ENCODE results near the gene BID. TPM values are rescaled to one million over a fixed set of nuclear protein-coding genes. Genes with fewer than 3 reads are reported as not detected.
"Not testable (repeated sequence)": the region's sequence is repeated elsewhere in the genome, so short reads cannot be mapped to it uniquely, and the experiment has no call there.

Gene BID
- polyA plus RNA-seq, 3 donors, result 15.5 to 18.1 (median 17.5) TPM

DNA sequence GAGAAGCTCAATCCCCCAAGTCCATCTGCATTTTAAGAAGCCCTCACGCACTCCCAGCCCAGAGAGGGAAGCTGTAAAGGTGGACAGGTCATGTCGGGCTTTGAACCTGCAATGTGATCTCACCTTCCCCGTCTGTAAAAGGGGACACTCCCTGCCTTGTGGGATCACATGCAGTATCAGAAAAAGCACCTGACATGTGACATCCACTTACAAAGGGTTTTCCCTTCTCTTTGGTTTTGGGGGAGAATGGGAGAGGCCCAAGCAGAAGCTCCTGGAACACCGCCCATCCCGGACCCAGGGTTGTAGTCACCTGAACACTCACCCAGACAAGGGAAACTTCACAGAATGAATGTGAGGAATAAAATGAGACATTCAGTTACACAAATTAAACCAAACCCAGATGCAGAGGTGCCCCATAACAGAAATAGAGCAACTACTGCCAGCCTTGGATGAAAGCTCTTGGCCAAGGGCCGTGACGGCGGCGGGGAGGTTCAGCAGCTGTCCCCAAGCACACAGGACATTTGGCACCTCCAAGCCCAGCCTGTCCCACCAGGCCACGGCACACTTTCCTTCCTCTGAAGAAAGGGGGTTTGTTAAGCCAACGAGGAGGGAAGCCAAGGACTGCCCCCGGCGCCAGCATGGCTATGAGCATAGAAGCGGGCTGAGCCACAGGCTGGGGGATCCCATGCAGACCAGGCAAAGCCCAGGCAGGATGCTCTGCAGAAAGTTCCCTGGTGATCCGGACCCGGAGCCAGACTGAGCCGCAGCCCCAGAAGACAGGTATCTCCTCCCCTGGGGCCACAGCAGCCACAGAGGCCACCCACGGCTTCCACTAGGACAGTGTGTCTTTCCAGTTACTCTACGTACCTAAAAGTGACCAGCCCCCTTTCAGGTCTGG lies 3.8 kb downstream of the BID start:
- DNase-seq (ENCODE audit: low read depth in 3 of 3, low spot score in 2 of 3), result no peak

DNA sequence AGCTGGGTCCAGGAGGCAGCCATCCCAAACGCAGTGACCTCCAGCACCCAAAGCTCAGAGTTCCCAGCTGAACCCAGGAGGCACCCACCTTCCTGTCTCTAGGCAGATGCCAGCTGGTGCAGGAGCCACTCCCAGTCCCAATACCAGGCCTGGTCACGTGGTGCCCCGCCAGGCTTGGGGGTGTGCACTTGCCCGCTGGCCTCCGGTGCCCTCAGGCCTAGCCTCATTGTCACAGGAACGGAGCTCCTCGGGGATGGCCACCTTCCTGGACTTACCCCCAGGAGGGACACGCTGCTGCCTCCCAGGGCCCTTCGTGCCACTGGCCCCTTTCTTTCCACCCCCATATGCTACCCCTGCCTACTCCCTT lies 4.6 kb downstream of the BID start:
- no peak for DNase-seq (ENCODE audit: low read depth in 3 of 3, low spot score in 2 of 3)

DNA sequence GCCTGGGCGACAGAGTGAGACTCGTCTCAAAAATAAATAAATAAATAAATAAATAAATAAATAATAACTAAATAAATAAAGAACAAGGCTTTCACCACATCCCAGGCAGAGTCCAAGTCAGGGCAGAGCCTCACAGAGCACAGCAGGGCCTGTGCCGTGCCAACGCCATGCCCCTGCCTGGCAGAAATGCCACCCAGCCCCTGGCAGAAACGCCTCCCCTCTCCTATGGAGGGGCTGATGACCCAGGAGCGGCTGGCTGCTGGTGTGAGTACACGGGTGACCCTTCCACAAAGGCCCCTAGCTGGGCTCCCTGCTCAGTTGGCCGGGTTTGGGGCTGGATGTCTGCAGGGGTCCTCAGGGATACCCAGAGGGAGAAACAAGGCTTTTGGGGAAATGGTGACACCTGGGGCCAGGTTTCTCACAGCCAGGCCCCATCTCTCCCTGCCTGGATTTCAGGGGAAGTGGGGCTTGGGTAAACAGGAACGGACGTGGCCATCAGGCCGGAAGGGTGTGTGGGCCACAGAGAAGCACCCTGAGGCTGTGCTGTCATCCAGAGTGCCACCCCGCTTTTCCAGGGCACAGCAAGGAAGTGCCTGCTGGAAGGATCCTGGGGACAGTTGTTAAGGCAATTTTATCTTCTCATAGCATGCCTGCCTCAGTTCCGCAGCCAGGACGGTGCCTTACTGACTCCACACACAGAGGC lies 5.1 kb downstream of the BID start:
- DNase-seq (ENCODE audit: low read depth in 3 of 3, low spot score in 2 of 3), result no peak

DNA sequence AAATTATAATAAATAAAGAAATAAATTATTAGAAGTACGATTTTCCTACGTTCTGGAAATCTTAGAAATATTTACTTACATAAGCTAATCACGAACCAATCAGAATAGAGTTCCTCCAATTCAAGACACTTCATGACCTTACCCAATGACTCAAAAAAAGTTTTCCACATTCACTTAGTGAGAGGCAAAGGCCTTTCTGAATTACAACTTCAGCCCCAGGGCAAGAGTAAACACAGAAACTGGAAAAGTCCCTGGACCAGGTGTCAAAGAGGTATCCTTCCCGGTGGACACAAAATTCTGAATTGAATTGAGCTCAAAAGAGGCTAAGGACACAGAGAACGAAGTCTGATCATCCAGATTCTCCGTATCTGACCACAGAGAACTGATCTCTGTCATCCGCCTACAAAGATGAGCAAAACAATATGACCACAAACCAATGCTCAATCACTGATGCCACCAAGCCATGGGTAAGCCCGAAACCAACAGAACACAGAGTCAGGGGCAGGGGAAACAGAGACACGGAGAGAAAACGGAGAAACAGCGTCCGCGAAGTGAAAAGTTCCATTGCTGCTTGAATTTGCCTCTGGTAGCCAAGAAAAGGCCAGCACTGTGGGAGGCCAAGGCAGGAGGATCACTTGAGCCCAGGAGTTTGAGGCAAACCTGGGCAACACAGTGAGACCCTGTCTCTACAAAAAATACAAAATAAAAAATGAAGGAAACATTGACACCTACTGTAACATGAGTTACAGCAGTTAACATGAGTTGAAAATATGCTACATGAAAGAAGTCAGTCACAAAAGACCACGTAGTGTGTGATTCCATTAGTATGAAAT lies 6.8 kb downstream of the BID start:
- no peak for DNase-seq (ENCODE audit: low read depth in 3 of 3, low spot score in 2 of 3)

DNA sequence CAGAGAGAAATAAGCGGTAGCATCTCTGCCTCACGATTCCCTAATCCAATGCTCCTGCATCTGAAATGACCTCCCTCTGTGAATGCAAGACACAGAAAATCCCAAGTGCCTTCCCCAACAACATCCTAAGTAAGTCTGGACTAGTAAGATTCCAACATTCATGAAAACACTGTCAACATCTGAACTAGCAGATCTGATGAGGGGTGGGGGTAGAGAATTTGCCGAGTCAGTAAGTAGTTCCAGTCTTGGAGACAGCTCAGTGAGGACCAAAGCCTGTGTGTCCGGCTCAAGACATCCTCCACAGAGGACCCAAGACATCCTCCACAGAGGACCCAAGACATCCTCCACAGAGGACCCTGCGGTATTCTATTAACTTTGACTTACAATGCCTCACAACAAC lies 9.4 kb downstream of the BID start:
- DNase-seq (ENCODE audit: low read depth in 3 of 3, low spot score in 2 of 3), result not testable (repeated sequence)

DNA sequence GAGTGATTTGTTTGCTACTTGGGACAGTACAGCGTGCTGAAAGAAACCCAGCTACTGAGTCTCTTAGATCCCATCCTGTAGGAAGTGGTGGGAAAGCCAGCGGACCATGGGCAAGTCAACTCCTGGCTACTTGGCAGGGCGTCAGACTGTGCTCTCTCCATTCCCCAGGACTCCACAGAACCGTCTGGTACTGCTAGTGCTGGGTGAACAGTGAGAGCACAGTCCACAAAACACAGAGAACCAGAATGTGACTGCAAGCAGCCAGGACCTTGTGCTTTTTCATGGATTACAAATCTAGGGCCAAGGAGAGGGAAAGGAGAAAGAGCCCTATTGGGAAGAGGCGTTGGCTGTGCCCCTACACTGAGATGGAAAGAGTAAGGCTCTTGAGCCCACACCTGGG lies 10.2 kb downstream of the BID start:
- no peak for DNase-seq (ENCODE audit: low read depth in 3 of 3, low spot score in 2 of 3)

DNA sequence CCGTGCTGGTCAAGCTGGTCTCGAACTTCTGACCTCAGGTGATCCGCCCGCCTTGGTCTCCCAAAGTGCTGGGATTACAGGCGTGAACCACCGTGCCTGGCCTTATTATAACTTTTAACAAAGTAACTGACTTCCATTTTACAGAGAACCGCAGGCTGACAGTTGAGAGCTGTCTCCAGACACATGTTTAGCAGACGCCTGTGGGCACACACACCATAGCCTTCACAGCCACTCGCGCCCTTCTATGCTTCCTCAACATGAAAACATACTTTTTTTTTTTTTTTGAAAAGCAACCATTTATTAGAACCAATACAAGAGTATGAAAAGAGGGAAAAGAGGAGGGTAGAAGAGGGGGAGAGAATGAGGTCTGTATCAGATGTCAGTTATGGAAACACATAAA lies 10.8 kb downstream of the BID start:
- DNase-seq (ENCODE audit: low read depth in 3 of 3, low spot score in 2 of 3), result not testable (repeated sequence)

DNA sequence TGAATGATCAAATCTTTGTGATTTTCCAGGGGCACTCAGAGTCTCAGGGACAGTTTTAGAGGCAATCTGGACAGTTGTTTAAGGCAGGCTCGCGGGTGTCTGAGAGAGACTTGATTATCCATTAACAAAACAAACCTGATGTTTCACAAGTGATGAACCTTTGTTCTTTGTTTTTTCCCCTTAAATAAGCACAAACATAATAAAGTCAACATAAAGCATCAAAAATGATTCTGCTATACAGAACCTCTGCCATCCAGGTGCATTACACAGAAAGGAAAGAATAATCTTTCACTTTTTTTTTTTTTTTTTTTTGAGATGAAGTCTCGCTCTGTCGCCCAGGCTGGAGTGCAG lies 13.2 kb downstream of the BID start:
- no peak for DNase-seq (ENCODE audit: low read depth in 3 of 3, low spot score in 2 of 3)

DNA sequence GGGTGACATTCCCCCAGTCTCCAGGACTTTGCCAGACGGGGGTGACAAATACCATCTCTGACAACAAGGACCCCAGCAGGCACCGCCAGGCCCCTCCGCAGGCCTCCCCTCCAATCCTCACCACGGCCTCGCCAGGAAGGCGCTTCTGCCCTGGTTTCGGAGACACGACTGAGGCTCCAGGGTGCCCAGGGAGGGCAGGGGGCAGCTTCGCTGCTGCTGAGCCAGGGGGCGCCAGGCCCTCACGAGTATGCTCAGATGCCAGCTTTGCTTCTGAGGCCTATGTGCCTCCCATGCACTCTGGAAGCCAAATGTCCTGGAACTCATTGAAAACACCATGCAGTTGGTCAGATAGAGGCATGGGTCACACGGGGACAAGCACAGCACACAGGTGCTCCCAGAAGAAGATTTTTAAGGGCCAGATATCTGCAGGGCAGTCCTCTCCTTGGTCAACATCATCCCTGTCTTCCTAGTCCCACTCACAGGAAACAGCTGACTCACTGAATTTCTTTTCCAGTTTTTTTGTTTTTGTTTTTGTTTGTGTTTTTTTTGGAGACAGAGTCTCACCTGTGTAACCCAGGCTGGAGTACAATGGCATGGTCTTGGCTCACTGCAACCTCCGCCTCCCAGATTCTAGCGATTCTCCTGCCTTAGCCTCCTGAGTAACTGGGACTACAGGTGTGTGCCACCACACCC lies 19.9 kb downstream of the BID start:
- DNase-seq (ENCODE audit: low read depth in 3 of 3, low spot score in 2 of 3), result no peak

DNA sequence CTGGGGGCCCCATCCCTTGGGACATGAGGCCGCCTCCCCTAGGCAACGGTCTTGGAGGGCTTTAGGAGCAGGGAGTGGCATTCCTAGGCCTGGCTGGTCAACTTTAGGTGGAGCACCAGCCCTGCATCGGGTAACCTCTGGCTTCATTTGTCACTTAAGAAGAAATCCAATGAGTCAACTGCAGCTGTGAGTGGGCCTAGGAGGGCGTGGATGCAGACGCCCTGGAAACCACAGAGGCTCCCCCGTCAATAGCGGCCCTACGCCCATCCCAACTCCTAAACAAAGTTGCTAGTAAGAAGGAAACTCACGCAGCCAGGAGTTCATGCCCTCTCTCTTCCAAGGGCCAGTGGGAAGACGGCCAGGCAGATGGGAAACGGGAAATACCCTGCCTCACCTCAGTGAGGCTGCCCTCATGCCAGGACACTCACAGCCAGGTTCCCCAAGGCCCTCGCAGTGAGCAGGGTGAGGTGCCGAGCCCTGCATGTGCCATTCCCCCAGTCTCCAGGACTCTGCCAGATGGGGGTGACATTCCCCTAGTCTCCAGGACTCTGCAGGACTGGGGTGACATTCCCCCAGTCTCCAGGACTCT lies 20.8 kb downstream of the BID start:
- no peak for DNase-seq (ENCODE audit: low read depth in 3 of 3, low spot score in 2 of 3)

DNA sequence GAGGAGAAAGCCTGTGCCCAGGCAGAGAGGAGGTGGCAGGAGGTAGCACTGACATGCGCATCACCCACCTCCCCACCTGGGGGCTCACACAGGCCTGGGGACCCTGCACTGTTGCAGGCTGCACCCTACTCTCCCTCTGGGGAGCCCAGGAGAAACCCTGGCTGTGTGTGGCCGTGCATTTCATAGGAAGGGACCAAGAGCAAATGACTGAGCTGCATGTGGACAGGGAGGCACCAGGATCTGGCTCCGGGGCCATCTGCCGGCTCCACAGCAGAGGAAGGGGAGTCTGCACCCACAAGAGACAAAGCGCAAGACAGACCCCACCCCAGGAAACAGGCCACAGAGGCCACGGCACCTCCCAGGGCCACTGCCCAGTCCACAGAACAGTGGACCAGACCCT lies 22.7 kb downstream of the BID start:
- no peak for DNase-seq (ENCODE audit: low read depth in 3 of 3, low spot score in 2 of 3)

DNA sequence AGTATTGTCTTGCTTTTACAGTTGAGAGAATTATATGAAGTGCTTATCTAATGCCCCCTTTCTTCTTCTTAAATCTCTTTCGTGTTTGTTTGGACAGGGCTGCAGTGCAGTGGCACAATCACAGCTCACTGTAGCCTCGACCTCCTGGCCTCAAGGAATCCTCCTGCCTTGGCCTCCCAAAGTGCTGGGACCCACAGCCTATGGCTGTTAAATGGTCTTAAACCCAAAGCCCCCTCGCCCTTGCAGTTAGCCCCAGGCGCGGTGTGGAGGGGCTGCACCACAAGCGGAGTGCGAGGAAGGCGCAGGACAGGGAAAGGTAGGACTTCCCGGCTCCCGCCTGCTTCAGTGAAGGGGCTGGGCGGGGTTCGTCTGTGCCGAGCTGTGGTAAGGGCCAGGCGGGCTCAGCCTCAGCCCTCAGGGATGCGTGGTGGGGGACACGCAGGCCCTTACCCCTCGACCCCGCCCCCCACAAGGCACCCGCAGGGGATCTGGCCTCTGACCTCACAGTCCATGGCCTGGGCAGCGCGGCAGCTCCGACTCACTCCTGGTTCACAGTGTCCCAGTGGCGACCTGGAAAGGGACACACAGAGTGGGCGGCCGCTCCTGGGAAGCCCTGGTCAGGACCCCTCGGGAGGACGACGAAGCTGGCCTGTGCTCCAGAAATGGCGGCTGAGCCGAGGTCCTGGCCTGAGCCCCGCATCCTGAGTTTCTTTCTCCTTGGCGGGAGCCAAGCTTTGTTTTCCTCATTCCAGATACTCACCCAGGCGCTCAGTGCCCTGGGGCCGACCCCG lies 24.5 kb downstream of the BID start:
- DNase-seq (ENCODE audit: low read depth in 3 of 3, low spot score in 2 of 3), result no peak

DNA sequence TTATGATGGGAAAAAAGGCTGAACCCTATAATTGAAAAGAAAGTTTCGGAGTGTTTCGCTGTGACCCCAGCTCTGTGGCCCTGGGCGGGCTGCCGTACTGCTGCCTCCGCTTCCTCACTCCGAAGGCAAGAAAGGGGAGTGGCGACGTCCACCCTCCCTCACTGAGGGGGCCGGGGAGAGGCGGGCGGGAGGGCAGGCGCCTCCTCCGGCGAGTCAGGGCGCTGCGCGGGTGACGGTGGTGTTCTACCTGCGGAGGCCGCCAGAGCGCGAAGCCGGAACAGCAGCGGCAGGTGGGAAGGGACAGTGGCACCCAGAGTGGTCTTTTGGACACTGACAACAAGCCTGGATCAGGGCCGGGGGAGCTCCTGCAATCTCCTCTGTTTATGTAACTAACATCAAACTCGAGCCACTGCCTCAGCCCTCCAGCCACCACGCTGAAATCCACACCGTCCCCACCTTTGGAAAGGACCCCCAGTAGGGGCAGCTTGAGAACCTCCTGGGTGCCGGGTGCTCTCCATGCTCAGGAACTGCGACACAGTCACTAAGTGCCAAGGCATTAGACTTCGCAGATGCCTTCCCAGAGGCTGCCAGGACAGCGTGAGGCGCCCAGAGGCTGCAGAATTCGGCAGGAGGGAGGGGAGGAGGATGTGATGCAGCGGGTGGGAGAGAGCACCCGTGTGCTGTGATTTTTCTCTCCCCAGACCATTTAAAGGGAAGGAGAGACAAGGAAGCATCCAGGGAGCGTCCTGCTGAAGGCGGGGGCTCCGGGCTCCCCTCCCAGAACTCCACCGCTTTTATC lies 25.5 kb downstream of the BID start:
- no peak for DNase-seq (ENCODE audit: low read depth in 3 of 3, low spot score in 2 of 3)

DNA sequence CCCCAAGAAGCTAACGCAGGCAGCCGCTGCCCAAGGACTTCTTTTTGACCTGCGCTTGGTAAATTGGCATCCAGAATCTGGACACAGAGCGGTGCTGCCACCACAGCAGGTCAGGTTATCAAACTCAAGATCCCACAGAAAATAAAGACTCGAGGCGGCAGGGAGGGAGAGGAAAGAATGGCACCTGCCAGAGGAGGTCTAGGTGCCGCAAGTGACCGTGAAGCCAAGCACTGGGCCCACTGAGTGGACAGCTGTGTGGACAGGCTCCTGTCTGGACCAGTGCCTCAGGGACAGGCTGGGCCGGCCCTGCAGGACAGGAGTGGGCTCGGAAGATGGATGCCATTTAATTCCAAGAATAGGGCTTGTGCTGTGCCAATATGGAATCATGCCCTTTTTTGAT lies 27.4 kb downstream of the BID start:
- DNase-seq (ENCODE audit: low read depth in 3 of 3, low spot score in 2 of 3), result no peak

DNA sequence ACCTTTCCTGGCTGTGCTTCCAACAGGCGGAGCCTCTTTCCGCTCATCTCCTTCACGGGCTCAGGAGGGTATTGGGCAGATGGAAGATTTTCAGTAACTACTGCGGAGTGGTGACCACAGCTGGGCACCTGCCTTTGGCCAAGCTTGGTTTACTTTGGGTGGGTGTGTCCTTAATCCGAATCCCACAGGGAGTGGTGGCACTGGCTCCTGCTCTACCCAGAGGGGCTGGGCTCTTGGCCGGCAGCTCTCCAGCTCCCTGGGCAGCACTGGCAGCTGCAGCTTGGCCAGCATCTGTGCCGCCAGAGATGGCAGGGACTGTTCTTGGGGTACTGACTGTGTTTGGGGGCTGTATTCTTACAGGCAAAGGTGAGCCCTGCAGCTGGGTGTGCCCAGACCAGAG lies 29.8 kb downstream of the BID start:
- no peak for DNase-seq (ENCODE audit: low read depth in 3 of 3, low spot score in 2 of 3)

DNA sequence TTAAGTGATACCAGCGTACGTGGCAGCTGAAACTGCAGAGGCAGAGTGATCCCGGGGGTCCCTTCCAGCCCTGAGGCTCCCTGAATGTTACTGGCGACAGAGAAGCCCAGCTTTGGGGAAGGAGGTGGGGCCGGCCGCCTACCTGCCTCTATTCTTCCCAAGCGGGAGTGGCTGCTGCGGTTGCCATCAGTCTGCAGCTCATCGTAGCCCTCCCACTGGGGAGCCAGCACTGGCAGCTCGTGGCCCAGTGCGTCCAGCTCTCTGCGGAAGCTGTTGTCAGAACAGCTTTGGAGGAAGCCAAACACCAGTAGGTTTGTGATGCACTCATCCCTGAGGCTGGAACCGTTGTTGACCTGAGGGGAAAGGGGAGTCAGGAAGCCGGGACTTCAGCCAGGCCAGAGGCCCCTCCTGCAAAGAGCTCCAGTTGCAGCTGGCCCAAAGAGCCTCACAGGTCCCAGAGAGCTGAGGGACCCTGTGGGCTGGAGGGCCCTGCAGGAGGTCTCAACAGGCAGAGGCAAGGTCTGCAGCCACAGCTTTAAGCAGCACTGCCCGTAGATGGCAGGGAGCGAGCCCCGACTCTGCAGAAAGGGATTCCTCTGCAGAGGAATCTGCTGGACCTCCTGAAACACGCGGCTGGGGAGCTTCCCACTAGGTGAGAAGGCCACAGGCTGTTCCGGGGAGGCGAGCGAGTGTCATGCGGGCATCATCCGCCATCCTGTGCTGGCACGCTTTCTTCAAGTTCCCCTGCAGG lies 30.4 kb downstream of the BID start:
- no peak for DNase-seq (ENCODE audit: low read depth in 3 of 3, low spot score in 2 of 3)

DNA sequence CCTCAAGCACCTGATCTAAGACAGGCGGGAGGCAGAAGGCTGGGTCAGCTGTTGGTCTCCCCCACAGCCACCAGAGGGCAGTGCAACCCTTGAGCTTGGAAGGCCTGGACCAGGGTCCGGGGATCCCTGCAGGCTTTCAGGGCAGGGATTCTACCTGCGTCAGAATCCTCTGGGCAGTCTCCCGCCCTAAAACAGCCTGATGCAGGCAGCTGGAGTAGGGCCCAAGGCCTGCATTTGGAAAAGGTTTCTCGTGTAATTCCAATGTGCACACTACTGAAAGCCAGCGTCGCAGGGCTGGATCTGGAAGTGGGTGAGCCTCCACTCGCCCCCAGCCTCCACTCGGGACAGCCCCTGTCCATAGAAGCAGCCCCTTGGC lies 31.8 kb downstream of the BID start:
- DNase-seq (ENCODE audit: low read depth in 3 of 3, low spot score in 2 of 3), result peak; percentile 29 to 63 (median 51)

DNA sequence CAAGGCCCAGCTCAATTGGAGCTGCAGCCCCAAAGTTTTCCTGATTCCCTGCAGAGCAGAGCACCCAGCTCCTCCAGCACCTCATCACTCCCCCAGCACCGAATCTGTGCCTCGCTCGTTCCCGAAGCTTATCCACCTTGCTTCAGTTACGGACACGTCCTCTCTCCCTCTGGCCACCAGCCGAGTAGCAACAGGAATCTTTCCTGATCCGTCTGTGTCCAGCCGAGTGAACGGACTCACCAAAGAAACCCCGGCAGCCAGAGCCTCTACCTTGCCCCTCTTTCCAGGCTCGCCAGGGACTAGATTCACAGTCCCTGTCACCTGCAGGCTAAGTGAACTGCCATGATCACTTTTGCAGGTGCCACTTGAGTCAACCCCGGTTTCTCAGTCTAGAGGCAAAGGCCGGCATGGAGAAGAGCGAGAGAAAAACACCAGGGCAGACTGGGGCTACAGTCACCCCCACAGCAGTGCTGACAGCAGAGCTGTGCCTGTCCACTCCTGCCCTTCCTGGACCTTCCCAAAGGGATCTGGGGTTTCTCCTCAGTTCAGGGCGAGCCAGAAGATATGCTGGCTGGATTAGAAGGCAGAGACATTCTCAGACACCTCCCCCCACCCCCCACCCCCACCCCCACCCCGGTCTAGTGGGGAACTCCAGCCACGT lies 32.3 kb downstream of the BID start:
- DNase-seq (ENCODE audit: low read depth in 3 of 3, low spot score in 2 of 3), result no peak
